Rectal smooth muscle tissue (tissue), 1 donor: ENCODE measurements around the gene PRXL2B.

Experiments used
- H3K27ac ChIP-seq: one replicate; pipeline ENCODE4 v1.7.0; 2013; ENCODE audit warnings: low read depth, low read length, inconsistent platforms
- H3K27me3 ChIP-seq: one replicate; pipeline ENCODE4 v1.7.0; 2013; ENCODE audit warnings: low read length; ENCODE audit not compliant: control insufficient read depth, insufficient read depth
- H3K36me3 ChIP-seq: one replicate; pipeline ENCODE4 v1.7.0; 2013; ENCODE audit warnings: low read length; ENCODE audit not compliant: control insufficient read depth, insufficient read depth
- H3K4me1 ChIP-seq: one replicate; pipeline ENCODE4 v1.7.0; 2013; ENCODE audit warnings: low read length; ENCODE audit not compliant: control insufficient read depth, insufficient read depth
- H3K4me3 ChIP-seq: one replicate; pipeline ENCODE4 v1.7.0; 2013; ENCODE audit warnings: low read length
- H3K9ac ChIP-seq: one replicate; pipeline ENCODE4 v1.7.0; 2013; ENCODE audit warnings: low read length

PRXL2B gene

DNA sequence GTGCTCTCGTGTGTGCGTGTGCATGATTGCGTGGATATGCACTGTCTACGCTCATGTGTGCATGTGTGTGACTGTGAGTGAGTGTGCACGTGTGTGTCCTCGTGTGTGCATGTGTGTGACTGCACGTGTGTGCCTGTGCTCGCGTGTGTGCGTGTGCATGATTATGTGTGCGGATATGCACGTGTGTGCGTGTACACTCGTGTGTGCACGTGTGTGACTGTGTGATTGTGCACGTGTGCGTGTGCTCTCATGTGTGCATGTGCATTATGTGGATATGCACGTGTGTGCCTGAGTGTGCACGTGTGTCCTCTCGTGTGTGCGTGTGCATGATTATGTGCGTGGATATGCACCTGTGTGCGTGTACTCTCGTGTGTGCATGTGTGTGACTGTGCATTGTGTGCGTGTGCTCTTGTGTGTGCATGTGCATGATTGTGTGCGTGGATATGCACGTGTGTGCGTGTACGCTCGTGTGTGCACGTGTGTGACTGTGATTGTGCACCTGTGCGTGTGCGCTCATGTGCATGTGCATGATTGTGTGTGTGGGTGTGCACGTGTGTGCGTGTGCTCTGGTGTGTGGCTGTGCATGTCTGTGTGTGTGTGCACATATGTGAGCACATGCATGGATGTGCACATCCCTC, 44.0 kb downstream of the PRXL2B start:
- Histone ChIP-seq H3K27me3 (peaks cover 27% of the 10 kb centered on the region), H3K9ac (no peak overlapping the region), H3K4me1 (no peaks in the 10 kb centered on the region), H3K27ac (no peak overlapping the region), H3K36me3 (no peaks in the 10 kb centered on the region), H3K4me3 (no peak overlapping the region)

GRCh38 chr1:2631136-2632050, 44.8 kb downstream of the PRXL2B start:
- Histone ChIP-seq H3K36me3 (no peaks in the 10 kb centered on the region), H3K27ac (no peak overlapping the region), H3K27me3 (peaks cover 27% of the 10 kb centered on the region), H3K9ac (no peak overlapping the region), H3K4me1 (no peaks in the 10 kb centered on the region), H3K4me3 (no peak overlapping the region)

DNA sequence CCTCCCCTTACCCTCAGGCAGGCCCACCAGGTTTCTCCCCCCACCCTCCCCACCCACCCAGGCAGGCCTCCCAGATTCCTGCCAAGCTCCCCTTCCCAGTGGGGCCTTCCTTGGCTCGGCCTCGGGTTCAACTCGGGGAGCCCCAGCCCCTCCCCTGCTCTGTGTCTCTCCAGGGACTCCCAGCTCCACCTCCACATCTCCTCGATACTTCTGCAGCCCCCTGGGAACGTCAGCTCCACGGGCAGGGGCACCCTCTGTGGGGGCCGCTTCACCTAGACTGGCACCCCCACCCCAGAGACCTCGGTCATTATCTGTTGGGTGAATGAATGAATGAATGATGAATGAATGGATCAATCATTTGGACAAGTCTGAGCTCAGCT, 45.5 kb downstream of the PRXL2B start:
- H3K4me3 ChIP-seq, result no peak overlapping the region
- no peaks in the 10 kb centered on the region for H3K4me1 ChIP-seq
- H3K27me3 ChIP-seq, result peaks cover 27% of the 10 kb centered on the region

GRCh38 chr1:2632561-2633361, 46.2 kb downstream of the PRXL2B start, which contains the start of gene MMEL1:
Gene MMEL1 (minus strand): TSS chr1:2633016. CDS start chr1:2629484, 3,532 bp downstream.
- H3K9ac ChIP-seq, result no peak within 1 kb of the TSS
- H3K27me3 ChIP-seq, result peaks cover 23% of the 10 kb centered on the region
- no peak within 1 kb of the TSS for H3K4me3 ChIP-seq
- H3K36me3 ChIP-seq, result no peaks in the 10 kb centered on the region
- H3K27ac ChIP-seq, result no peak within 1 kb of the TSS
- no peaks in the 10 kb centered on the region for H3K4me1 ChIP-seq

More for the DNA sequence above, 45.5 kb downstream of the PRXL2B start:
- Histone ChIP-seq H3K9ac (no peak overlapping the region), H3K36me3 (no peaks in the 10 kb centered on the region), H3K27ac (no peak overlapping the region)

- Histone ChIP-seq H3K27me3 (peaks cover 16% of the 10 kb centered on the region), H3K4me1 (no peaks in the 10 kb centered on the region), H3K27ac (no peak overlapping the region), H3K36me3 (no peaks in the 10 kb centered on the region), H3K4me3 (no peak overlapping the region), H3K9ac (no peak overlapping the region)
Measured at GRCh38 chr1:2633366-2633935, 46.9 kb downstream of the PRXL2B start.

- no peak overlapping the region for H3K9ac ChIP-seq
- H3K36me3 ChIP-seq, result no peaks in the 10 kb centered on the region
- H3K27ac ChIP-seq, result no peak overlapping the region
- H3K27me3 ChIP-seq, result peaks cover 15% of the 10 kb centered on the region
- no peaks in the 10 kb centered on the region for H3K4me1 ChIP-seq
- H3K4me3 ChIP-seq, result no peak overlapping the region
Measured at GRCh38 chr1:2633936-2634491, 47.4 kb downstream of the PRXL2B start.

DNA sequence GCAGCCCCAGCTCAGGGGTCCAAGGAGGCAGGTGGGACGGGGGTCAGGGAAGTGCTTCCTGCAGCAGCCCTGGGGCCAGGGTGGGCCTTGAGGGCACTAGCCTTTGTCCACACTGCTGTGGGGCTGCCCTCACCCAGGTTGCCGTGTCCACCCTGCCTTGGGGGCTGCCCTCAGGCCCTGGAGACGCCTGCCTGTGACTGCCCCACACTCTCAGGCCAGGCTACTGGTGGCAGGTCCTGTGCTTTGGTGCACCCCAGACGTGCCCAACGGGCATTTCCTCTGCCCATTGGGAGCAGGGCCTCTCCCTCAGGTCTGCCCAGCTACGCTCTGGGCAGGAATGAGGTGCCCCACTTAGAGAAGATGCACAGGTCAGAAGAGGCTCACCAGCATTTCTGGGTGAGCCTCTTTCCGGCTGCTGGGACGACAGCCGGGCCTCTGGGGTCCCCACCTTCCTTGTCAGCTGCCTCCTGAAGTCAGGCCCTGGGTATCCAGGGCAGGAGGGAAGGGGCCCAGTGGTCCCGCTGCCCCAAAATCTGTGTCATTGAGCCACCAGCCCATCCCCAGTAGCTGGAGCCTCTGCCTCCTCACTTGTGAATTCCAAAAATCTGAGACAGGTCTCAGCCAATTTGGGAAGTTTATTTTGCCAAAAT, 48.9 kb downstream of the PRXL2B start:
- Histone ChIP-seq H3K27ac (no peak overlapping the region), H3K27me3 (peaks cover 8% of the 10 kb centered on the region), H3K9ac (no peak overlapping the region), H3K4me1 (no peaks in the 10 kb centered on the region), H3K36me3 (no peaks in the 10 kb centered on the region), H3K4me3 (no peak overlapping the region)

DNA sequence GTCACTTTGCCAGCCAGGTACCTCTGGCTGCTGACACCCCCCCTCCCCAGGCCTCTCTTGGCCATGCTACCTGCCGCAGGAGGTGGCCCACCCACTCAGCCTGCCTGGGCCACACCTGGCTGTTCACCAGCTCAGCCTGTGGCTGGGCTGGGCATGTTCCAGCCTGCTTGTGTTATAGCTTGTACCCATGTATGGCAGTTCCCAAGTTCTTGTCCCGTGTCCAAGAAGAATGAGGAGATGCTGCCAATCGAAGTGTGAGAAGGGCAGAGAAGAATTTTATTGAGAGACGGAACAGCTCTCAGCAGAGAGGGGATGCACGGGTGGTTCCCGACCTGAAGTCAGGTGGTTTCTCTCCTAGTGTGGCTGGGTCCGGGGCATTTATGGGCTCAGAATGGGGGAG, 50.2 kb downstream of the PRXL2B start:
- H3K27me3 ChIP-seq, result peaks cover 8% of the 10 kb centered on the region
- no peak overlapping the region for H3K27ac ChIP-seq
- H3K4me1 ChIP-seq, result no peaks in the 10 kb centered on the region
- H3K36me3 ChIP-seq, result no peaks in the 10 kb centered on the region
- H3K4me3 ChIP-seq, result no peak overlapping the region
- H3K9ac ChIP-seq, result no peak overlapping the region

DNA sequence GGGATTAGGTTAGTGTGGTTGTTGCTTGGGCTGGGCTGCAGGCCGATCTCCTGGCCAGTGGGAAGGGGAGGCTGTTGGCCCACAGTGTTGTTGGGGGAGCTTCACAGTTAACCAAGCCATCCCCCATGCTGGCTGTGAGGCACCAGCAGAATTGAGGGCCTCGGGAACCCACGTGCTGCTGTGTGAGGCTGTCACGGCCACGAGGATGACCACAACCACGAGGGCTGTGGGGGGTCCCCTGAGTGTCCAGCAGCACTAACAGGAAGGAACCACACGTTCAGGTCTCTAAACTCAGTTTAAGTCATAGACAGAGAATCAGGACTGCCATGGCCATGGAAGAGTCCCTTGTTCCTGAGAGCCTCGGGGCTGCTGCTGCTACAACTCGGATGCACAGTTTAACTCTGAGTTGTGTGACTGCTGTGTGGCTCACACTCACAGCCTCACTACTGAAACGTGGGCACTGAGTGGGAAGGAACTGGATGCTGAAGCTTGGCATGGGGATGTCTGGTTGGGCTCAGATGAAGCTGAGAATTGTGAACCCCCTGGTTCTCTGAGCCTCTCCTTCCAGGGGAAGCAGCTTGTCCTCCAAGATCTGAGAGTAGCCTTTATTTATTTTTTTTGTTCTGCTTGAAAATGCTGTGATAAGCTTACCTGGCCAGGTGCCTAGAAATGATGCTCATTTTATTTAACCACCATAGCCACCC, 51.0 kb downstream of the PRXL2B start:
- Histone ChIP-seq H3K27me3 (peaks cover 8% of the 10 kb centered on the region), H3K27ac (no peak overlapping the region), H3K36me3 (no peaks in the 10 kb centered on the region), H3K9ac (no peak overlapping the region), H3K4me3 (no peak overlapping the region), H3K4me1 (peaks cover 5% of the 10 kb centered on the region)

DNA sequence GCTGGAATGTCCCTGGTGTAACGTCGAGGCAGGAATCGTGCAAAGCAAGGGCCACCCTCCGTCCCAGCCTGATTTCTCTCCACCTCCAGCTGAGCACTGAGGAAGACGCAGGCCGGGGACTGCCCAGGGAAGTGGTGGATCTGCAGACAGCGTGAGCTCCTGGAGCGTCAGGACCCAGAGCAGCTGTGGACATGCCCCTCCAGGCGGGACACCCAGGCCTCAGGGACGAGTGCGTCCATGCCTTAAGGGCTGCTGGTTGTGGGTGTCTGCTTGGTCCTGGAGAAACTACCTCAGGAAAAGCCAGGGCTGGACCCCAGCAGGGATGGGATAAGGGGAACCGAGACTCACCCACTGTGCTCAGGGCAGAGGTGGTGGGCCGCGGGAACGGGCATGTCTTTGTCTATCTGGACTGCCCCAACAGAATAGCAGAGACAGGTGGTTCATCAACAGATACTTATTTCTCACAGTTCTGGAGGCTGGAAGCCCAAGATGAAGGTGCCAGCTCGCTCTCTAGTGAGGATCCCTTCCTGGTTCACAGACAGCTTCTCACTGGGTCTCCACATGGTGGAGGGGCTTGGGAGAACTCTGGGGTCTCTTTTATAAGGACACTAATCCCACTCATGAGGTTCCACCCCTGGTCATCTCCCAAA, 52.0 kb downstream of the PRXL2B start:
- no peaks in the 10 kb centered on the region for H3K36me3 ChIP-seq
- no peak overlapping the region for H3K9ac ChIP-seq
- H3K27ac ChIP-seq, result no peak overlapping the region
- H3K4me3 ChIP-seq, result no peak overlapping the region
- peaks cover 5% of the 10 kb centered on the region for H3K4me1 ChIP-seq
- H3K27me3 ChIP-seq, result peaks cover 5% of the 10 kb centered on the region

GRCh38 chr1:2639203-2639602, 52.6 kb downstream of the PRXL2B start:
- Histone ChIP-seq H3K4me1 (peaks cover 5% of the 10 kb centered on the region), H3K9ac (no peak overlapping the region), H3K4me3 (no peak overlapping the region), H3K36me3 (no peaks in the 10 kb centered on the region), H3K27ac (no peak overlapping the region), H3K27me3 (peaks cover 5% of the 10 kb centered on the region)
